Duodenal mucosa (tissue), 2 donors: ENCODE results near the gene TEX47.
A peak's percentile ranks its signal among the peaks of the same experiment; 100 is the strongest.

Experiments used
- H3K27ac ChIP-seq: one replicate; pipeline ENCODE4 v1.7.0; 2013; ENCODE audit warnings: low read depth, low read length
- H3K27me3 ChIP-seq, 2 donors: one replicate each; pipeline ENCODE4 v1.7.0; 2013; ENCODE audit warnings: low read length in 2 of 2, control low read depth in 1 of 2; ENCODE audit not compliant: insufficient read depth in 2 of 2, control insufficient read depth in 1 of 2
- H3K36me3 ChIP-seq, 2 donors: one replicate each; pipeline ENCODE4 v1.7.0; 2013; ENCODE audit warnings: low read length in 2 of 2, control low read depth in 1 of 2; ENCODE audit not compliant: insufficient read depth in 2 of 2, control insufficient read depth in 1 of 2
- H3K4me1 ChIP-seq, 2 donors: one replicate each; pipeline ENCODE4 v1.7.0; 2013; ENCODE audit warnings: low read length in 2 of 2, control low read depth in 1 of 2; ENCODE audit not compliant: insufficient read depth in 2 of 2, control insufficient read depth in 1 of 2
- H3K4me3 ChIP-seq, 2 donors: one replicate each; pipeline ENCODE4 v1.7.0; 2013; ENCODE audit warnings: low read length in 2 of 2, low read depth in 1 of 2
- H3K9ac ChIP-seq, 2 donors: one replicate each; pipeline ENCODE4 v1.7.0; 2013; ENCODE audit warnings: low read length in 2 of 2, low read depth in 1 of 2
- H3K9me3 ChIP-seq, 2 donors: one replicate each; pipeline ENCODE4 v1.7.0; 2013; ENCODE audit warnings: low read length in 2 of 2, control low read depth in 1 of 2; ENCODE audit not compliant: control insufficient read depth in 1 of 2

Gene TEX47

DNA sequence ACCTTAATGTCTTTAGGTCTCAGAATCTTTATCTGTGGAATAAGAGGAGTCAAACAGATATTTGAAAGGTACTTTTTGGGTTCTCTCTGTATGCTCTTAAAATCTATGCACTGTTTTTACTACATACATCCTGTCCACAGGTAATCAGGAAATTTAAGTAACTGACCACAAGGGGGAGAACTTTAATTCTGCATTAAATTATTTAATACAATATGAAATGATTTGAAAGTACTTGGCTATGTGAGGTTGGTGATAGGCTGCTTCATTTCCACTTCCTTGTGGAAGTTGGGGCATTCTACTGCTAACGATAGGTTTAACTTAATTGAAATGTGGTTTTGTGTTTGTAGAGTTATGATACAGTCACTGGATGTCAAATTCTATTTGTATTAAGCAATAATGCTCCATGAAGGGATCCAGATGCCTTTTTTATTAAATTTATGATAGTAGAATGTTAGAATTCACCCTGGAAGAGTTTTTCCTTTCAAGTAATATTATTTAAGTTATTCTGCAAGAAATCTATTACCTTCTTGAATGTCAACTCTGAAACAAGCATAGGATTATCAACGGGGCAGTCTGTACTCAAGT is 6.0 kb downstream of the TEX47 start:
- Histone ChIP-seq H3K9ac (no peak overlapping the region), H3K4me3 (no peak overlapping the region), H3K27me3 (no peaks in the 10 kb centered on the region), H3K36me3 (no peaks in the 10 kb centered on the region), H3K4me1 (no peaks in the 10 kb centered on the region), H3K27ac (no peak overlapping the region), H3K9me3 (no peaks in the 10 kb centered on the region)

DNA sequence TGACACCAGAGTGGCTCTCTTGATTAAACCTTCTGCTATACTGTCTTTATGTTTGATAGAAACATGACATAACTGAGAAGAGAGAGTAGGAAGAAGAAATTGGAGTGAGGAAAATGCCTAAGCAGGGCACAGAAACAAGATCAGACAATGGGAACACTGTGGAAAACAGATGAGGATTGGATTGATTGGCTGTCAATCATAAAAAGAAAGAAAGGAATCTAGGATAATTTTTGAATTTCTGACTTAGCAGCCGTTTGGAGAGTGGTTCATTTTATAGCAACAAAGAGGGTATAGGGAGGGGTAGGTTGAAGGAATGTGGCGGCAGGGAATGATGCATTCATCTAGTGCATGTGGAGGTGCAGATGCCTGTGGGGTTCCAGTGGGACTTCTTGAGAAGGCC is 7.8 kb downstream of the TEX47 start:
- no peaks in the 10 kb centered on the region for H3K36me3 ChIP-seq
- no peak overlapping the region for H3K27ac ChIP-seq
- H3K4me3 ChIP-seq = no peak overlapping the region
- no peaks in the 10 kb centered on the region for H3K27me3 ChIP-seq
- H3K9me3 ChIP-seq = no peaks in the 10 kb centered on the region
- no peak overlapping the region for H3K9ac ChIP-seq
- H3K4me1 ChIP-seq = no peaks in the 10 kb centered on the region

DNA sequence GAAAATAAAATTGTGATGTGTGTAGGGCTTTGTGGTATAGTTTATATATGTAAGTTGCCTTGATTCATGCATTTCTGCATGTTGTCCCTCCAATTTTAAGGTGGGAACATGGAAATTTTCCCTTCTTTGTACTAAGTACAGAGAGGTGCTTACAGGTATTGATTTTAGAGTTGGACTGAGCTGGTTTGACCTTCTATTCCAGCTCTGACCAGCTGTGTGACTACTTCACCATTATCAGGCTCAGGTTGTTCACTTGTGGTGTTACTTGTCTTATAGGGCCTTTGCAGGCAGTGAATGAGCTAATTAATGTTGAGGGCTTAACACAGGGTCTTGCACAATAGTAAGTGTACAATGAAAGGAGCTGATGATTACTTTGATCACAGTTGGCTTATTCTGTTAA is 19.7 kb downstream of the TEX47 start:
- Histone ChIP-seq H3K9ac (no peak overlapping the region), H3K4me3 (no peak overlapping the region), H3K4me1 (no peaks in the 10 kb centered on the region), H3K36me3 (no peaks in the 10 kb centered on the region), H3K9me3 (no peaks in the 10 kb centered on the region), H3K27ac (no peak overlapping the region), H3K27me3 (no peaks in the 10 kb centered on the region)

DNA sequence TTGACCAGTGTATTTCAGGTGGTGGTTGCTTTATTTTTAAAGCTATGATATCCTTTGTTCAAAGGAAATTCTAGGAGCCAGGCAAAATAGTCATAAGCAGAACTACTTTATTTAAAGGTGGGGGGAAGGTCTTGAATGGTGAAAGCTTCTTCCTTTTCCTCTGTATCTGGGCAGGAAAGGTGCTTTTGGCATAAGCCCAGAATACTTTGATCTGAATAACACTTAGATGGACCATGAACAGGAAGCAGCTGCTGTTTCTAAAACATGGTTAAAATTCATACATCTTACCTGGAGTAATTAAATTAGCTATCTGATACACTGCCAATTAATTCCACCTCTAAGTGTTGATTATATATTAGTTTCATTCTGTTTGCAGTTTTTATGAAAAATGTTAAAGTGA is 22.8 kb downstream of the TEX47 start:
- Histone ChIP-seq H3K27me3 (no peaks in the 10 kb centered on the region), H3K4me1 (no peaks in the 10 kb centered on the region), H3K9ac (no peak overlapping the region), H3K36me3 (no peaks in the 10 kb centered on the region), H3K27ac (no peak overlapping the region), H3K4me3 (no peak overlapping the region), H3K9me3 (no peaks in the 10 kb centered on the region)

DNA sequence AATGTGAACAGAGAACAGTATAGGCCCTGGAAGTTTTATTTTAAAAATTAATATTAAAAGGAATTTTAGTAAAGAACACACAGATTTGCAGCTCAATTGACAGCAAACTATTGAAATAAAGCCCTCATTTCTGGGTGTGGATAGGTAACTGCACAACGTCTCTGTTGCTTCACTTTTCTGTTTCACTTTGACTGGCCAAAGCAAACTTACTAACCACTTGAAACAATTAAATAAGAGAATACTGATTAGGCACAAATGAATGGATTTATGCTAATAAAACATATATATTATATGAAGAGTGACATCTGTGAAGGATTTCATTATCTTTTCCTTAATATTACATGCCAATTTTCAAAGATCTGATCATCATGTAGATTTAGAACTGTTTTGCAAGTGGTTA is 24.1 kb downstream of the TEX47 start:
- Histone ChIP-seq H3K9ac (no peak overlapping the region), H3K27me3 (no peaks in the 10 kb centered on the region), H3K4me1 (no peaks in the 10 kb centered on the region)

DNA sequence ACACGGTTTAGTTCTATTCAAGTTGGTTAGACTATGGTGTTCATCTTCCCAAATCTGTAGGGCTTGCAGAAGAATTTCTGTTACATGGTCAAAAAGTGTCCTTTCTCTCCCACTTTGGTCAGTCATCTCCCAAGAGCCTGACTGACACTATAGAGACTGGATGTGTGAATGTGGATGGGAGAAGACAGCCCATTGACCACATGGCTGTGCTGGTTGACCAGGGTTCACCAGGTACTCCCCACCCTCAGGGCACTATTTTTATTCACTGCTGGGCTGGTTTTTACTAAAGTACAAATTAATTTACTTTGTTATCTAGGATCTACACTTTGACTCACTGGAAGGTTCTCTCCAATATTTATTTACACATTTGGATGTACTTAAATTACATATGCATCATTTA is 33.8 kb downstream of the TEX47 start:
- H3K27ac ChIP-seq = no peak overlapping the region
- no peak overlapping the region for H3K9ac ChIP-seq
- no peaks in the 10 kb centered on the region for H3K4me1 ChIP-seq
- no peak overlapping the region for H3K4me3 ChIP-seq
- no peaks in the 10 kb centered on the region for H3K9me3 ChIP-seq
- H3K27me3 ChIP-seq = peaks cover 14 to 34% of the 10 kb centered on the region in 2 donors
- H3K36me3 ChIP-seq = no peaks in the 10 kb centered on the region

More for the DNA sequence above, 24.1 kb downstream of the TEX47 start:
- Histone ChIP-seq H3K4me3 (no peak overlapping the region), H3K9me3 (no peaks in the 10 kb centered on the region), H3K27ac (no peak overlapping the region), H3K36me3 (no peaks in the 10 kb centered on the region)

DNA sequence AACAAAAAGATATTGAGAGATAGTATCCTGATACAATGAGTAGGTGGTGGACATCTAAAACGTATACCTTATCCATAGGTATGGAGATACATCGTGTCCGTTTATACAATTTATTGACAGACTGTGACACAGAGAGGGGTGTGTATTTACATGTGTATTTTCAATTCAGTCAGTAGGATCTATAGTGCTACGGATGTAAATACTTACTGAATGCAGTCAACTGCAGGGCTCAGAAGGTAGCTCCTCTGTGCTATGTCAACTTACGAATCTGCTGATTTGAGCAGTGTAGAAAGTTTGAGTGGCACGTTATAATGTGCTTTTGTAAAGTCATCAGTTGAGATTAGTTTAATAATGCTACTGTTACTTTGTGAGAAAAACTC is 35.4 kb downstream of the TEX47 start:
- Histone ChIP-seq H3K9ac (no peak overlapping the region), H3K27ac (no peak overlapping the region), H3K4me1 (no peaks in the 10 kb centered on the region), H3K9me3 (no peaks in the 10 kb centered on the region), H3K36me3 (no peaks in the 10 kb centered on the region), H3K4me3 (no peak overlapping the region), H3K27me3 (peaks cover 14 to 34% of the 10 kb centered on the region in 2 donors)

DNA sequence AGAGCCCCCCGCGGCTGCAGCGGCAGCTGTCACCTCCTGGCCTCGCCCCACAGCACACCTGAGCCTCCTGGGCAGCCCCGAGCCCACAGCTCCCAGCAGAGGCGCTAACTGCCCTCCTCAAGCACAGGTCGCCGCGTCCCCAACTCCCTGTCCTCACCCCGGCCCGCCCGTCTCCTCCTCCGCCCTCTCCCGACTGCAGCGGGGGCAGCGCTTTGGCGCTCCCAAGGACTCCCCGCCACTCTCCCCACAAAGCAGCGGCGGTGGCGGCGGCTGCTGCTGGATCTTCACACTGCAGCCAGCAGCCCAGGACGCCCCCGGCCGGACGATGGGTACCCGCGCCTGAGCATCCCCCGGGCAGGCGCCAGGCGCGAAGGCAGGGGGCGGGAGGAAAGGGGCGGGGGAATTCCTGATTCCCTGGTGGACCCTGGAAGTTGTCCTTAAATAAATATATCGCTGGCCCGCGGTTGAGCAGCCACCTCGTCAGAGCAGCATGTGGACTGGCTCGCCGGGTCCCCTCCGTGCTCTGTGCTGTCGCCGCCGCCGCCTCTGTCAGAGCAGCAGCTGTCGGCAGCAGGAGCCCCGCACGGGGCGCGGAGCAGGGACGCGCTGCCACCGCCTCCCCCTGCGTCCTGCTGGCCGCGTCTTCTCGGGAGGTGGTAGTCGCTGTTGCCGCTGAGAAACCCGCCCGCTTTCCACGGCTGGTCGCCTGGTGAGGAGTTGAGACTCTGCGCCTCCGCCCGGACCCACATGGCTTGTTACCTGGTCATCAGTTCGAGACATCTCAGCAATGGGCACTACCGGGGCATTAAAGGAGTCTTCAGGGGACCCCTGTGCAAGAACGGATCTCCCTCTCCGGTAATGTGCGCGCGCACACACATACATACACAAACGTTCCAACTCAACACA is 36.1 kb downstream of the TEX47 start, which contains the start of gene ZNF804B:
TSS of gene ZNF804B (plus strand) at position 471 of the 906 bp plus-strand sequence. CDS start at position 748, 277 bp downstream.
- H3K36me3 ChIP-seq = no peaks in the 10 kb centered on the region
- H3K27ac ChIP-seq = no peak within 1 kb of the TSS
- no peaks in the 10 kb centered on the region for H3K4me1 ChIP-seq
- H3K4me3 ChIP-seq = peak within 1 kb of the TSS in 1 of 2 donors; percentile 8
- H3K9me3 ChIP-seq = no peaks in the 10 kb centered on the region
- H3K9ac ChIP-seq = no peak within 1 kb of the TSS
- H3K27me3 ChIP-seq = peaks cover 14 to 34% of the 10 kb centered on the region in 2 donors

DNA sequence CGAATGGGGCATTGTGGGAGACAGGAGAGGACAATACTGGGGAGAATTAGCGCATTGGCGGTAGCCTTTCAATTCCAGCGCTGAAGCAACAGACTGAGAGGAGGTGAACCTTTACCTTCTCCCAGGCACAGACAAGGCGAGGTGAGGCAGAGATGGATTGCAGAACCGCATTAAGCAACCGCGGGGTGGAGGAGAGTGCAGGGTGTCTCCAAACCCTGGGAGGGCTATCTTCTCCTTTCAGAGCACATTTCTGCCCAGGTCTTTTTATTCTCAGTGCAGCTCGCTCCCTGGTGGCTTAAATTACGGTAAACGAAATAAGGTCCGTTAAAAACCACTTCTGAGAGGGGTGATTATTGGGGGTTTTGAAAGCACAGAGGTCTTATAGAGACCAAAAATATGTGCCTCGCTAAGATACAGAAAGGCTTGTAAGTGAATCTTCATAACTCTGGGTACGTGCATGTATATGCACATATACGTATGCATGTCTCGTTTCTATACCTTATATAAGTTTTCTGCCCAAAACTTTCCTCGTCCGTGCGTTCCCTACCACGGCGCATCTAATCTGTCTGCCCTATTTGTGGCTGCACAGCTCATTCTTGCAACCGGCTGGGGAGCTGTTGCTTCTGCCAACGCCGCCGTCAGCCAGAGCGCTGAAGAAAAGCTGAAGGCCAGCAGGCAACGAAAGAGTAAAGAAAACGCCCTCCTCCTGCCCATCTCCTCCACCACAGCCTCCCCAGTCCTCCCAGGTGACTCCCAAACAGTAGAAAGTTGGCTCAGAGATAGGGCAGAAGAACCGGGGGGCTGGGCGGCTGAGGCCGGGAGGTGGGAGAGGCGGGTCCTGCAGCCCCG is 36.9 kb downstream of the TEX47 start:
- Histone ChIP-seq H3K4me1 (no peaks in the 10 kb centered on the region), H3K9me3 (no peaks in the 10 kb centered on the region), H3K27ac (no peak overlapping the region), H3K4me3 (peak overlapping the region in 1 of 2 donors; percentile 8), H3K9ac (no peak overlapping the region), H3K36me3 (no peaks in the 10 kb centered on the region), H3K27me3 (peaks cover 14 to 34% of the 10 kb centered on the region in 2 donors)

DNA sequence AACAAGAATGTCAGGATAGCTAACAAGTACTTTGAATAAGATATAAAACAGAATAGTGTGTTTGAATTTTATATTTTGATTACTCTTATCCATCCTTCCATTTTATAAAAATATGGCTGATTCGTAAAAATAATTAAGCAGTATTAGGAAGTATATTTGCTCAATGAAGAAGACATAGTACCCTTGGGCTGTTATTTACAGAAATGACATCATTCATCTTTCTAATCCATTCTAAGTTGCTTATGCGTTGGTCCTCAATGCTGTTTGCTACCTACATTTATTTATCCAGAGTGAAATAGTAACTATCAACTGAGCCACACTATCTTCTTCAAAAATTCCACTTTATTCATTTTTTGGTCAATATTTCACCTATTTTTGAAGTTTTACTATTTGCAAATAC is 38.2 kb downstream of the TEX47 start:
- H3K4me3 ChIP-seq = no peak overlapping the region
- H3K36me3 ChIP-seq = no peaks in the 10 kb centered on the region
- H3K4me1 ChIP-seq = no peaks in the 10 kb centered on the region
- no peak overlapping the region for H3K27ac ChIP-seq
- H3K27me3 ChIP-seq = peaks cover 14 to 34% of the 10 kb centered on the region in 2 donors
- H3K9me3 ChIP-seq = no peaks in the 10 kb centered on the region
- no peak overlapping the region for H3K9ac ChIP-seq
